Retinal pigment epithelial cell (primary cell): ENCODE results near the gene SF3A1.

Experiments
- DNase-seq: peaks from one replicate; pipeline ENCODE4 v3.0.0-alpha.2; 2010; ENCODE audit warnings: low read depth
- H3K4me3 ChIP-seq: 2 replicates; pipeline ENCODE4 v1.5.1; 2011; ENCODE audit warnings: mild to moderate bottlenecking, low read length, control low read depth, moderate library complexity
- CTCF ChIP-seq: conservative IDR thresholded peaks from 2 replicates; pipeline ENCODE4 v1.5.1; 2011; ENCODE audit warnings: low read depth, low read length, control low read depth, inconsistent platforms

The SF3A1 gene

GRCh38 chr22:30282616-30283046 is 74.1 kb downstream of the SF3A1 start:
- DNase-seq, result no peak
- H3K4me3 ChIP-seq, result no peak overlapping the region
- TF ChIP-seq CTCF, result no peak
